A549 (cell line): ENCODE measurements around the gene CLDN11.

Experiments
- CBX2 ChIP-seq: fragments of 200-600 bp; sonication (generic); IDR thresholded peaks from 2 replicates; pipeline ENCODE4 v1.6.1; 2016; ENCODE audit warnings: low read depth, mild to moderate bottlenecking, borderline replicate concordance
- EP300 ChIP-seq, 2 experiments: fragments of >200 bp; sonication (Bioruptor Twin); formaldehyde crosslinking; IDR thresholded peaks; 2 replicates in 1 of 2; 3 replicates in 1 of 2; pipeline ENCODE4 v1.6.1; 2016 to 2017
- ESRRA ChIP-seq: fragments of 150-350 bp; IDR thresholded peaks from 2 replicates; pipeline ENCODE4 v1.6.1; 2014; ENCODE audit warnings: mild to moderate bottlenecking, low read length, borderline replicate concordance
- JUN ChIP-seq, 2 experiments: fragments of >200 bp; sonication (Bioruptor Twin); formaldehyde crosslinking; IDR thresholded peaks; 2 replicates in 1 of 2; 3 replicates in 1 of 2; pipeline ENCODE4 v1.6.1; 2016 to 2017
- MAFK ChIP-seq: fragments of 450-650 bp; IDR thresholded peaks from 2 replicates; pipeline ENCODE4 v1.6.1; 2014; ENCODE audit not compliant: partially characterized antibody
- MAZ ChIP-seq: fragments of 150-350 bp; IDR thresholded peaks from 2 replicates; pipeline ENCODE4 v1.6.1; 2014; ENCODE audit warnings: antibody characterized with exemption, low read depth, low read length, borderline replicate concordance
- POLR2A ChIP-seq: IDR thresholded peaks from 2 replicates; pipeline ENCODE4 v1.6.1; 2012; ENCODE audit warnings: mild to moderate bottlenecking, low read length
- ZSCAN20 ChIP-seq: fragments of 250-450 bp; sonication (Bioruptor Pico); IDR thresholded peaks from 2 replicates; pipeline ENCODE4 v1.8.0; 2022; ENCODE audit warnings: mild to moderate bottlenecking, moderate library complexity
- TF ChIP-seq, protein P1 (sequence below): fragments of 450-650 bp; IDR thresholded peaks from 2 replicates; pipeline ENCODE4 v1.6.1; 2014; ENCODE audit warnings: antibody characterized with exemption
- TF ChIP-seq, protein P2 (sequence below): fragments of >200 bp; sonication (Bioruptor Twin); formaldehyde crosslinking; IDR thresholded peaks from 3 replicates; pipeline ENCODE4 v1.5.1; 2016

DNA sequence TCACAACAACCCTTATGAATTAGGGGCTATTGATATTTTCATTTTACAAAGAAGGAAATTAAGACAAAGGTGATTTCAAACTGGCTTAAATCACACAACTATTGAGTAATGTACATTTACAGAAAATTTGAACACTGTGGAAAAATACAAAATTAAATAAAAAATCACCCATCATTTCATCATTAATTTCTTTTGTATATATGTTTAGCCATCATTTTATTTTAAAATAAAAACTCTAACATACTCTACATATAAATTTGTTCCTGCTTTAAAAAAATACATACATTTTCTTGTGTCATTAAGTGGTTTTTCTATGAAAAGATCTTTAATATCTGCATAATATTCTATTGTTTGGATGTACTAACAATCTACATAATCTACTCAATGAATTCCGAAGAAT is 20.2 kb downstream of the CLDN11 start:
- TF ChIP-seq ESRRA (no peak), EP300 (IDR thresholded peaks at IDR 0.05) (no peak), POLR2A (no peak), MAZ (no peak), JUN (IDR thresholded peaks at IDR 0.05) (no peak), MAFK (peak; percentile 4), CBX2 (no peak), ZSCAN20 (no peak)
- TF ChIP-seq, protein P1, sequence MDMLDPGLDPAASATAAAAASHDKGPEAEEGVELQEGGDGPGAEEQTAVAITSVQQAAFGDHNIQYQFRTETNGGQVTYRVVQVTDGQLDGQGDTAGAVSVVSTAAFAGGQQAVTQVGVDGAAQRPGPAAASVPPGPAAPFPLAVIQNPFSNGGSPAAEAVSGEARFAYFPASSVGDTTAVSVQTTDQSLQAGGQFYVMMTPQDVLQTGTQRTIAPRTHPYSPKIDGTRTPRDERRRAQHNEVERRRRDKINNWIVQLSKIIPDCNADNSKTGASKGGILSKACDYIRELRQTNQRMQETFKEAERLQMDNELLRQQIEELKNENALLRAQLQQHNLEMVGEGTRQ: no peak
- TF ChIP-seq, protein P2, sequence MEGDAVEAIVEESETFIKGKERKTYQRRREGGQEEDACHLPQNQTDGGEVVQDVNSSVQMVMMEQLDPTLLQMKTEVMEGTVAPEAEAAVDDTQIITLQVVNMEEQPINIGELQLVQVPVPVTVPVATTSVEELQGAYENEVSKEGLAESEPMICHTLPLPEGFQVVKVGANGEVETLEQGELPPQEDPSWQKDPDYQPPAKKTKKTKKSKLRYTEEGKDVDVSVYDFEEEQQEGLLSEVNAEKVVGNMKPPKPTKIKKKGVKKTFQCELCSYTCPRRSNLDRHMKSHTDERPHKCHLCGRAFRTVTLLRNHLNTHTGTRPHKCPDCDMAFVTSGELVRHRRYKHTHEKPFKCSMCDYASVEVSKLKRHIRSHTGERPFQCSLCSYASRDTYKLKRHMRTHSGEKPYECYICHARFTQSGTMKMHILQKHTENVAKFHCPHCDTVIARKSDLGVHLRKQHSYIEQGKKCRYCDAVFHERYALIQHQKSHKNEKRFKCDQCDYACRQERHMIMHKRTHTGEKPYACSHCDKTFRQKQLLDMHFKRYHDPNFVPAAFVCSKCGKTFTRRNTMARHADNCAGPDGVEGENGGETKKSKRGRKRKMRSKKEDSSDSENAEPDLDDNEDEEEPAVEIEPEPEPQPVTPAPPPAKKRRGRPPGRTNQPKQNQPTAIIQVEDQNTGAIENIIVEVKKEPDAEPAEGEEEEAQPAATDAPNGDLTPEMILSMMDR: no peak
